ENCODE data around the gene RNF187.
A peak's percentile ranks its signal among the peaks of the same experiment; 100 is the strongest.

RNF187 gene

GRCh38 chr1:228471762-228472398, 15.3 kb upstream of the RNF187 start:
- TF ChIP-seq CTCF (conservative IDR thresholded peaks at IDR 0.05; ENCODE audit: low read depth, low read length): peak; percentile 65
- H3K4me1 ChIP-seq (ENCODE audit: low read depth, poor library complexity, severe bottlenecking): no peaks in the 10 kb centered on the region
- no peak overlapping the region for H3K9ac ChIP-seq
- no peaks in the 10 kb centered on the region for H4K20me1 ChIP-seq (ENCODE audit: insufficient read depth)
- no peaks in the 10 kb centered on the region for H3K27me3 ChIP-seq (ENCODE audit: insufficient read depth, low read depth)
- H3K4me3 ChIP-seq (IDR thresholded peaks at IDR 0.05; ENCODE audit: insufficient read depth, low read depth, low read length): no peak overlapping the region
- H3K4me2 ChIP-seq: no peak overlapping the region
- no peaks in the 10 kb centered on the region for H3K36me3 ChIP-seq (ENCODE audit: insufficient read depth)
- H2AFZ ChIP-seq (ENCODE audit: low read depth): no peak overlapping the region
- H3K79me2 ChIP-seq (ENCODE audit: insufficient read depth, low read depth): no peaks in the 10 kb centered on the region
- no peak overlapping the region for H3K27ac ChIP-seq

DNA sequence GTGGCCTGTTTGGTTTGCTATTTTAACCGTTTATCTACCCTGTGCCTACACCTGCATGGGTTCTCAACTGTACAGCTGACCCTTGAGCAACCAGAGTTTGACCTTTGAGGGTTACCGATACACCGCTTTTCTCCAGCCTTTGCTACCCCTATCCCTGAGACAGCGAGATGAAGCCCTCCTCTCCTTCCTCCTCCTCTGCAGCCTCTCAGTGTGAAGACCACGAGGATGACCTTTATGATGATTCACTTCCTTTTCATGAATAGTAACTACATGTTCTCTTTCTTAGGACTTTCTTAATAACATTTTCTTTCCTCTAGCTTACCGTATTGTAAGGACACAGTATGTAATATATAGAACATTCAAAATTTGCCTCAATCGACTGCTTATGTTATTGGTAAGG, 14.5 kb upstream of the RNF187 start:
- Histone ChIP-seq H3K4me1 (ENCODE audit: low read depth, poor library complexity, severe bottlenecking) (no peaks in the 10 kb centered on the region), H3K36me3 (ENCODE audit: insufficient read depth) (no peaks in the 10 kb centered on the region), H2AFZ (ENCODE audit: low read depth) (no peak overlapping the region), H3K27ac (no peak overlapping the region), H3K9ac (no peak overlapping the region), H3K4me3 (IDR thresholded peaks at IDR 0.05; ENCODE audit: insufficient read depth, low read depth, low read length) (no peak overlapping the region), H4K20me1 (ENCODE audit: insufficient read depth) (no peaks in the 10 kb centered on the region), H3K4me2 (no peak overlapping the region), H3K27me3 (ENCODE audit: insufficient read depth, low read depth) (no peaks in the 10 kb centered on the region), H3K79me2 (ENCODE audit: insufficient read depth, low read depth) (no peaks in the 10 kb centered on the region)
- no peak for TF ChIP-seq CTCF (conservative IDR thresholded peaks at IDR 0.05; ENCODE audit: low read depth, low read length)

DNA sequence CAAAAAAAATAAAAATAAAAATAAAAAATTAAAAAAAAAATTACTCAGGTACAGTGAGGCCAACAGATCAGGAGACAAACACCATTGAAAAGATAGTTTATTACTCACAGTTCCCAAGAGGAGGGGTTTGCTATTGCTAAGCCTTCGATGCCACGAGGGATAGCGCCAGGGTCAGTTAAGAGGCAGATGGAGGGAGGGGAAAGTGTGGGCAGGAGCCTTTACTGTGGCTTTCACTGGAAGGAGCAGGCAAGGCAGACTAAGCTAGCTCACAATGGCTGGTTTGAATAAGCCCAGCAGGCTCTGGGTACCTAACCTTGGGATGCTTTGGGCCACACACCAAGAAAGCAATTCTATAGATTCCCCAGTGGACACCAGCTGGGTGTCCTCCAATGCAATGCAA, 12.7 kb upstream of the RNF187 start:
- H3K4me1 ChIP-seq (ENCODE audit: low read depth, poor library complexity, severe bottlenecking): no peaks in the 10 kb centered on the region

GRCh38 chr1:228475812-228476211, 11.4 kb upstream of the RNF187 start:
- H2AFZ ChIP-seq (ENCODE audit: low read depth): no peak overlapping the region
- no peak overlapping the region for H3K4me3 ChIP-seq (IDR thresholded peaks at IDR 0.05; ENCODE audit: insufficient read depth, low read depth, low read length)
- no peaks in the 10 kb centered on the region for H3K4me1 ChIP-seq (ENCODE audit: low read depth, poor library complexity, severe bottlenecking)
- H3K27ac ChIP-seq: no peak overlapping the region
- no peaks in the 10 kb centered on the region for H3K79me2 ChIP-seq (ENCODE audit: insufficient read depth, low read depth)
- no peak overlapping the region for H3K4me2 ChIP-seq
- no peaks in the 10 kb centered on the region for H3K36me3 ChIP-seq (ENCODE audit: insufficient read depth)
- H4K20me1 ChIP-seq (ENCODE audit: insufficient read depth): no peaks in the 10 kb centered on the region
- H3K27me3 ChIP-seq (ENCODE audit: insufficient read depth, low read depth): no peaks in the 10 kb centered on the region
- no peak for TF ChIP-seq CTCF (conservative IDR thresholded peaks at IDR 0.05; ENCODE audit: low read depth, low read length)
- no peak overlapping the region for H3K9ac ChIP-seq

More for the DNA sequence above, 12.7 kb upstream of the RNF187 start:
- Histone ChIP-seq H3K9ac (no peak overlapping the region), H3K27me3 (ENCODE audit: insufficient read depth, low read depth) (no peaks in the 10 kb centered on the region), H3K79me2 (ENCODE audit: insufficient read depth, low read depth) (no peaks in the 10 kb centered on the region), H3K36me3 (ENCODE audit: insufficient read depth) (no peaks in the 10 kb centered on the region), H4K20me1 (ENCODE audit: insufficient read depth) (no peaks in the 10 kb centered on the region), H3K27ac (no peak overlapping the region), H3K4me2 (no peak overlapping the region), H2AFZ (ENCODE audit: low read depth) (no peak overlapping the region), H3K4me3 (IDR thresholded peaks at IDR 0.05; ENCODE audit: insufficient read depth, low read depth, low read length) (no peak overlapping the region)
- no peak for TF ChIP-seq CTCF (conservative IDR thresholded peaks at IDR 0.05; ENCODE audit: low read depth, low read length)

All from KMS-11 (cell line).